Measurements from ENCODE around the gene FAM111A.

The FAM111A gene

GRCh38 chr11:59180168-59180776, 37.6 kb downstream of the FAM111A start:
- DNase-seq (ENCODE audit: low read depth), result no peak

- DNase-seq (ENCODE audit: low read depth), result no peak
These were observed 38.3 kb downstream of the FAM111A start for GRCh38 chr11:59180907-59181306.

GRCh38 chr11:59181746-59182456, 39.2 kb downstream of the FAM111A start:
- no peak for DNase-seq (ENCODE audit: low read depth)

- DNase-seq (ENCODE audit: low read depth), result no peak
These were observed 39.9 kb downstream of the FAM111A start for GRCh38 chr11:59182457-59183151.

- no peak for DNase-seq (ENCODE audit: low read depth)
These were observed 41.1 kb downstream of the FAM111A start for GRCh38 chr11:59183771-59184170.

- DNase-seq (ENCODE audit: low read depth), result no peak
These were observed 42.2 kb downstream of the FAM111A start for GRCh38 chr11:59184691-59185339.

GRCh38 chr11:59185386-59185945, 42.8 kb downstream of the FAM111A start:
- no peak for DNase-seq (ENCODE audit: low read depth)

GRCh38 chr11:59186130-59186594, 43.5 kb downstream of the FAM111A start:
- no peak for DNase-seq (ENCODE audit: low read depth)

GRCh38 chr11:59187035-59187434, 44.4 kb downstream of the FAM111A start:
- no peak for DNase-seq (ENCODE audit: low read depth)

- no peak for DNase-seq (ENCODE audit: low read depth)
These were observed 44.9 kb downstream of the FAM111A start for GRCh38 chr11:59187587-59187986.

GRCh38 chr11:59188954-59189353, 46.3 kb downstream of the FAM111A start:
- no peak for DNase-seq (ENCODE audit: low read depth)

GRCh38 chr11:59189986-59190385, 47.3 kb downstream of the FAM111A start:
- DNase-seq (ENCODE audit: low read depth), result no peak

GRCh38 chr11:59191095-59191494, 48.4 kb downstream of the FAM111A start:
- DNase-seq (ENCODE audit: low read depth), result no peak

- no peak for DNase-seq (ENCODE audit: low read depth)
These were observed 49.2 kb downstream of the FAM111A start for GRCh38 chr11:59191890-59192289.

GRCh38 chr11:59192446-59193020, 49.9 kb downstream of the FAM111A start:
- no peak for DNase-seq (ENCODE audit: low read depth)

- DNase-seq (ENCODE audit: low read depth), result no peak
These were observed 51.0 kb downstream of the FAM111A start for GRCh38 chr11:59193587-59194130.

- no peak for DNase-seq (ENCODE audit: low read depth)
These were observed 52.9 kb downstream of the FAM111A start for GRCh38 chr11:59195586-59195985.

GRCh38 chr11:59196777-59197176, 54.1 kb downstream of the FAM111A start:
- no peak for DNase-seq (ENCODE audit: low read depth)

- DNase-seq (ENCODE audit: low read depth), result peak; percentile 66
These were observed 55.3 kb downstream of the FAM111A start for GRCh38 chr11:59197991-59198390.

GRCh38 chr11:59198726-59199125, 56.1 kb downstream of the FAM111A start:
- no peak for DNase-seq (ENCODE audit: low read depth)

- no peak for DNase-seq (ENCODE audit: low read depth)
These were observed 57.1 kb downstream of the FAM111A start for GRCh38 chr11:59199546-59200422.

All from GM04504 (cell line).